NCI-H82 treated with DMSO at 0.1 percent for 48 hours (cell line): ENCODE data around the gene CCND1.

Experiments used
- DNase-seq: peaks from one replicate; lab custom pipeline; 2025; ENCODE audit not compliant: unreplicated experiment; lab: John Stamatoyannopoulos, UW

CCND1 gene

GRCh38 chr11:69651834-69652620, 11.1 kb downstream of the CCND1 start:
- DNase-seq, result no peak

GRCh38 chr11:69652999-69653398, 12.0 kb downstream of the CCND1 start:
- DNase-seq, result no peak

- no peak for DNase-seq
Measured at GRCh38 chr11:69653406-69653960, 12.5 kb downstream of the CCND1 start.

- no peak for DNase-seq
Measured at GRCh38 chr11:69654001-69654659, 13.2 kb downstream of the CCND1 start.

GRCh38 chr11:69654660-69655478, 13.9 kb downstream of the CCND1 start:
- DNase-seq, result no peak

GRCh38 chr11:69655479-69656428, 14.8 kb downstream of the CCND1 start:
- DNase-seq, result no peak

GRCh38 chr11:69656536-69657455, 15.8 kb downstream of the CCND1 start:
- no peak for DNase-seq

- no peak for DNase-seq
Measured at GRCh38 chr11:69657456-69657910, 16.5 kb downstream of the CCND1 start.

GRCh38 chr11:69657911-69658625, 17.1 kb downstream of the CCND1 start:
- peak; percentile 5 for DNase-seq

GRCh38 chr11:69658626-69659450, 17.9 kb downstream of the CCND1 start:
- no peak for DNase-seq

GRCh38 chr11:69659591-69659990, 18.6 kb downstream of the CCND1 start:
- DNase-seq, result no peak

GRCh38 chr11:69660001-69660500, 19.1 kb downstream of the CCND1 start:
- DNase-seq, result no peak

- no peak for DNase-seq
Measured at GRCh38 chr11:69661413-69661715, 20.4 kb downstream of the CCND1 start.

- DNase-seq, result no peak
Measured at GRCh38 chr11:69662021-69662698, 21.2 kb downstream of the CCND1 start.

- DNase-seq, result no peak
Measured at GRCh38 chr11:69662806-69663205, 21.9 kb downstream of the CCND1 start.

GRCh38 chr11:69663326-69663725, 22.4 kb downstream of the CCND1 start:
- no peak for DNase-seq
